Measurements from ENCODE around the gene ATP6V0A4.

Gene ATP6V0A4

DNA sequence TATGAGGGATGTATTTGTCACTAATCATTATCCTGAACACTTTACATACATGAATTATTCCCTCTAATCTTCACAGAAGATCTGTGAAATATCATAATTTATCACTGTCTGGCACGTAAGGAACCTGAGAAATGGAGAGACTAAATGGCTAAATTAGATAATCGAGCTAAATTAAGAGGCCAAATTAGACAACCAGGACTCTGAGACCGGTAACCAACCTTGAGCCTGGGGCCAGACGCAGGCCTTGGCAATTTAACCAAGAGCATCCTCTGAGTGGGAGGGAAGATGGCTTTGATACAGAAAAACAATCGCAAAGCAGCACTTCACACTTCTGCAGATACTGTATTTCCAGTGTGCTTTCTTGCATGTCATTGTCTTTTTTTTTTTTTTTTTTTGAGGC lies 118.2 kb downstream of the ATP6V0A4 start:
- H3K4me3 ChIP-seq (ENCODE audit: low read depth, low read length) = no peak overlapping the region
- TF ChIP-seq CTCF (IDR thresholded peaks at IDR 0.05; ENCODE audit: low read depth, low read length) = no peak
- H3K36me3 ChIP-seq = no peaks in the 10 kb centered on the region
- no peaks in the 10 kb centered on the region for H3K27me3 ChIP-seq
- H3K4me1 ChIP-seq = no peaks in the 10 kb centered on the region
- peak; percentile 57 for DNase-seq
- H3K9me3 ChIP-seq = no peaks in the 10 kb centered on the region

GRCh38 chr7:138670594-138670993 lies 127.4 kb downstream of the ATP6V0A4 start:
- TF ChIP-seq CTCF (IDR thresholded peaks at IDR 0.05; ENCODE audit: low read depth, low read length) = no peak
- no peaks in the 10 kb centered on the region for H3K9me3 ChIP-seq
- H3K4me3 ChIP-seq (ENCODE audit: low read depth, low read length) = no peak overlapping the region
- H3K36me3 ChIP-seq = no peaks in the 10 kb centered on the region
- H3K27me3 ChIP-seq = no peaks in the 10 kb centered on the region
- DNase-seq = no peak
- H3K4me1 ChIP-seq = peaks cover 3% of the 10 kb centered on the region; the same call in 1 of the 2 replicates

DNA sequence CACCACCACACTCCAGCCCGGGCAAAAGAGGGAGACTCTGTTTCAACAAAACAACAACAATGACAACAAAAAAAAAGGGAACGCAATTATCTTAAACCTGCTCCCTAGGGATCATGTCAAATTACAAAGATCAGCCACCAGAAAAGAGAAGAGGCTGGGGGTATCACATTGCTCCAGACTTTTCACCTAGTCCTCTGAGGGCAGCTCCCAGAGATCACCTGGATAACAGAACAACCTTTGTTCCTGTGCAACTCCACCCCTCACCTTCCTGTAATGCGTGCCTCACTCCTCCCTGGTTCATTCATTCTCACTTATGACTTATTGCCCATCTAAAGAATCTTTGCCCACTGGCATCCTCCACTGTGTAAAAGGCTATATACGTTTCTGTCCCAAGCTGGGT lies 128.6 kb downstream of the ATP6V0A4 start:
- Histone ChIP-seq H3K9me3 (no peaks in the 10 kb centered on the region), H3K27me3 (no peaks in the 10 kb centered on the region), H3K4me1 (peaks cover 5% of the 10 kb centered on the region; the same call in 1 of the 2 replicates), H3K36me3 (no peaks in the 10 kb centered on the region), H3K4me3 (ENCODE audit: low read depth, low read length) (no peak overlapping the region)
- DNase-seq = no peak
- no peak for TF ChIP-seq CTCF (IDR thresholded peaks at IDR 0.05; ENCODE audit: low read depth, low read length)

DNA sequence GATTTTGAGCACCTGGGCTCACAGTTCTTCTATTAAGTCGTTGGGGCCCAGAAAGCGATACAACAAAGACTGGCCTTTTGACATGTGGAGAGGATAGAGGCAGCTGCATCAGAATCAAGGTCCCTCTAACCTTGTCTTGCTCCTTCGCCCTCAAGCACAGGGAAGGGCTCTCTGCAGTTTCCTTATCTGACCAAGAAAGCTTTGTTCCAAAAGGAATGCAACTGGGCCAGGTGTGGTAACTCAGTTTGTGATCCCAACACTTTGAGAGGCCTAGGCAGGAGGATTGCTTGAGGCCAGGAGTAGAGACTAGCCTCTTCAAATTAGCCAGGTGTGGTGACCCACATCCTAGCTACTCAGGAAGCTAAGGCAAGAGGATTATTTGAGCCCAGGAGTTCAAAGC lies 129.1 kb downstream of the ATP6V0A4 start:
- no peak overlapping the region for H3K4me3 ChIP-seq (ENCODE audit: low read depth, low read length)
- peaks cover 5% of the 10 kb centered on the region; the same call in 1 of the 2 replicates for H3K4me1 ChIP-seq
- no peak for TF ChIP-seq CTCF (IDR thresholded peaks at IDR 0.05; ENCODE audit: low read depth, low read length)

DNA sequence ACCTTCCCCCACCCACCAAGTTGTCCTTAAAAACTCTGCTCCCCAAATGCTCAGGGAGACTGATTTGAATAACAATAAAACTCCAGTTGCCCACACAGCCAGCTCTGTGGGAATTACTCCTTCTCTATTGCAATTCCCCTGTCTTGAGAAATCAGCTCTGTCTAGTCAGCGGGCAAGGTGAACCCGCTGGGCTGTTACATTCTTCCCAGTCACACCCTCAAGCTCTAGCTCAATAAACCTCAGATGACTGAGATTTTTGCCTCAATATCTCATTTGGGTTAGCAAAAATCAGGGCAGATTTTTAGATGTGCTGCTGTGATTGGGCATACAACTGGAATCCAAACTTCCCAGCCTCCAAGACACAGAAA lies 129.8 kb downstream of the ATP6V0A4 start:
- no peaks in the 10 kb centered on the region for H3K27me3 ChIP-seq
- no peaks in the 10 kb centered on the region for H3K9me3 ChIP-seq
- DNase-seq = no peak
- peaks cover 5% of the 10 kb centered on the region; the same call in 1 of the 2 replicates for H3K4me1 ChIP-seq
- no peak overlapping the region for H3K4me3 ChIP-seq (ENCODE audit: low read depth, low read length)
- H3K36me3 ChIP-seq = no peaks in the 10 kb centered on the region
- no peak for TF ChIP-seq CTCF (IDR thresholded peaks at IDR 0.05; ENCODE audit: low read depth, low read length)

More for the DNA sequence above, 129.1 kb downstream of the ATP6V0A4 start:
- Histone ChIP-seq H3K27me3 (no peaks in the 10 kb centered on the region), H3K9me3 (no peaks in the 10 kb centered on the region), H3K36me3 (no peaks in the 10 kb centered on the region)
- no peak for DNase-seq

DNA sequence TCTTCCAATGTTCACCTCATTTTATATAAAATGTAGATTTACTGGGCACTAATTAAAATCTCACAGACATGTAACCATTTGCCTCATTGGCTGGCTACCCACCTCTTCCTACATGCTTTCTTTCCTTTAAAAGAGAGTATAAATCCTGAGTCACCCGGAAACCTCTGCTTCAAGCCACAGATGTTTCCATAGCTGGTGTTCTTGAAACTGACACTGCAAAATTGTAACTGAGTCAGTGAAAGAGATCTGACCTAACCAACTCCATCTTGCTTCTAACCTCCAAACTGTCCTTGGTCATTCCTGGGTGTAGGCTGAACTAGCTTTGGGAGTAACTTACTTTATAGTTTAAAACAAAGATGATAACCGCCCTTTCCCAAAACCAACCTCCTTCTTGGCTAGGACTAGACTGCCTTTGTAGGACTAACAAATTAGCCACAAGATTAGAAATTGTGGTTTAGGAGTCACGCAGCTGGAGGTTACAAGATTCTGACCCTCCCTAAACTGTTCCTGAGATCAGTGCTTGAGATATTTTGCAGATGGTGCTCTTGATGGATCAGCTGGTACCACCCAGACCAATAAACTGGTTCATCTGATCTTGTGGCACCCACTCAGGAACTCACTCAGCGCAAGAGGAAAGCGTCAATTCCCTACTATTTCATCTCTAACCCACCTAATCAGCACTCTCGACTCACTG lies 130.3 kb downstream of the ATP6V0A4 start:
- peaks cover 9% of the 10 kb centered on the region for H3K4me1 ChIP-seq
- H3K36me3 ChIP-seq = no peaks in the 10 kb centered on the region
- H3K4me3 ChIP-seq (ENCODE audit: low read depth, low read length) = no peak overlapping the region
- no peaks in the 10 kb centered on the region for H3K27me3 ChIP-seq
- TF ChIP-seq CTCF (IDR thresholded peaks at IDR 0.05; ENCODE audit: low read depth, low read length) = no peak
- no peaks in the 10 kb centered on the region for H3K9me3 ChIP-seq
- no peak for DNase-seq

Measured in BE2C (cell line).